OCI-LY1 (cell line): ENCODE results near the gene C16orf74.

Experiments used
- H2AFZ ChIP-seq: fragments of 200-600 bp; sonication (generic), shearing (Covaris generic); 2 replicates; pipeline ENCODE4 v1.6.0; 2014; ENCODE audit warnings: antibody characterized with exemption, mild to moderate bottlenecking, low read length
- H3F3A ChIP-seq: fragments of 200-600 bp; sonication (generic), shearing (Covaris generic); 2 replicates; pipeline ENCODE4 v1.6.0; 2014; ENCODE audit warnings: mild to moderate bottlenecking, antibody characterized with exemption, low read length, moderate library complexity; ENCODE audit not compliant: insufficient read depth
- H3K27ac ChIP-seq: fragments of 200-600 bp; sonication (generic); 2 replicates; pipeline ENCODE4 v1.5.1; 2014; ENCODE audit warnings: low read length, mixed run types, mild to moderate bottlenecking, low read depth; ENCODE audit not compliant: poor library complexity, severe bottlenecking
- H3K27me3 ChIP-seq: fragments of 200-600 bp; sonication (generic); 2 replicates; pipeline ENCODE4 v1.6.0; 2014; ENCODE audit warnings: antibody characterized with exemption, mild to moderate bottlenecking, low read length, moderate library complexity; ENCODE audit not compliant: insufficient read depth
- H3K36me3 ChIP-seq: fragments of 200-600 bp; sonication (generic); 2 replicates; pipeline ENCODE4 v1.6.1; 2014; ENCODE audit warnings: mild to moderate bottlenecking, antibody characterized with exemption, low read length, moderate library complexity, mixed read lengths; ENCODE audit not compliant: insufficient read depth
- H3K4me1 ChIP-seq: fragments of 200-600 bp; sonication (generic); 2 replicates; pipeline ENCODE4 v1.5.1; 2014; ENCODE audit warnings: mild to moderate bottlenecking, low read length, moderate library complexity; ENCODE audit not compliant: insufficient read depth, severe bottlenecking
- H3K4me2 ChIP-seq: fragments of 200-600 bp; sonication (generic), shearing (Covaris generic); 2 replicates; pipeline ENCODE4 v1.6.1; 2014; ENCODE audit warnings: low read length
- H3K4me3 ChIP-seq: fragments of 200-600 bp; sonication (generic); 2 replicates; pipeline ENCODE4 v1.5.1; 2014; ENCODE audit warnings: low read length, low read depth, mild to moderate bottlenecking, mixed read lengths; ENCODE audit not compliant: poor library complexity, severe bottlenecking
- H3K79me2 ChIP-seq: fragments of 200-600 bp; shearing (Covaris generic); 2 replicates; pipeline ENCODE4 v1.6.1; 2016; ENCODE audit warnings: mixed run types, low read length, mixed read lengths; ENCODE audit not compliant: insufficient read depth
- H3K9ac ChIP-seq: fragments of 200-600 bp; sonication (generic), shearing (Covaris generic); 2 replicates; pipeline ENCODE4 v1.6.1; 2014; ENCODE audit warnings: mild to moderate bottlenecking, low read length, mixed read lengths
- H3K9me2 ChIP-seq: fragments of 200-600 bp; sonication (generic), shearing (Covaris generic); 2 replicates; pipeline ENCODE4 v1.6.1; 2014; ENCODE audit warnings: low read depth, mild to moderate bottlenecking, low read length, mixed read lengths
- H3K9me3 ChIP-seq: fragments of 200-600 bp; shearing (Covaris generic); 2 replicates; pipeline ENCODE4 v1.6.1; 2014; ENCODE audit warnings: low read length, mixed read lengths
- H4K20me1 ChIP-seq: fragments of 200-600 bp; sonication (generic), shearing (Covaris generic); 2 replicates; pipeline ENCODE4 v1.6.0; 2016; ENCODE audit warnings: mild to moderate bottlenecking, low read length; ENCODE audit not compliant: insufficient read depth
- EZH2 ChIP-seq: fragments of 200-600 bp; sonication (generic), shearing (Covaris generic); IDR thresholded peaks from 2 replicates; pipeline ENCODE4 v1.8.0; 2017; ENCODE audit warnings: borderline replicate concordance, mixed run types, mild to moderate bottlenecking, antibody characterized with exemption, low read length, moderate library complexity, mixed read lengths
- TF ChIP-seq, protein P1 (sequence below): fragments of 200-600 bp; sonication (generic), shearing (Covaris generic); IDR thresholded peaks from 2 replicates; pipeline ENCODE4 v1.5.1; 2017; ENCODE audit warnings: mild to moderate bottlenecking, antibody characterized with exemption, low read length, moderate library complexity, mixed read lengths

C16orf74 gene

GRCh38 chr16:85658504-85659326 is 92.2 kb downstream of the C16orf74 start:
- TF ChIP-seq EZH2 = no peak
- TF ChIP-seq, protein P1, sequence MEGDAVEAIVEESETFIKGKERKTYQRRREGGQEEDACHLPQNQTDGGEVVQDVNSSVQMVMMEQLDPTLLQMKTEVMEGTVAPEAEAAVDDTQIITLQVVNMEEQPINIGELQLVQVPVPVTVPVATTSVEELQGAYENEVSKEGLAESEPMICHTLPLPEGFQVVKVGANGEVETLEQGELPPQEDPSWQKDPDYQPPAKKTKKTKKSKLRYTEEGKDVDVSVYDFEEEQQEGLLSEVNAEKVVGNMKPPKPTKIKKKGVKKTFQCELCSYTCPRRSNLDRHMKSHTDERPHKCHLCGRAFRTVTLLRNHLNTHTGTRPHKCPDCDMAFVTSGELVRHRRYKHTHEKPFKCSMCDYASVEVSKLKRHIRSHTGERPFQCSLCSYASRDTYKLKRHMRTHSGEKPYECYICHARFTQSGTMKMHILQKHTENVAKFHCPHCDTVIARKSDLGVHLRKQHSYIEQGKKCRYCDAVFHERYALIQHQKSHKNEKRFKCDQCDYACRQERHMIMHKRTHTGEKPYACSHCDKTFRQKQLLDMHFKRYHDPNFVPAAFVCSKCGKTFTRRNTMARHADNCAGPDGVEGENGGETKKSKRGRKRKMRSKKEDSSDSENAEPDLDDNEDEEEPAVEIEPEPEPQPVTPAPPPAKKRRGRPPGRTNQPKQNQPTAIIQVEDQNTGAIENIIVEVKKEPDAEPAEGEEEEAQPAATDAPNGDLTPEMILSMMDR = no peak
- H3K9ac ChIP-seq = no peak overlapping the region
- peaks cover 94% of the 10 kb centered on the region for H3K36me3 ChIP-seq

GRCh38 chr16:85657996-85658395 is 92.9 kb downstream of the C16orf74 start:
- H4K20me1 ChIP-seq = no peaks in the 10 kb centered on the region
- no peak overlapping the region for H2AFZ ChIP-seq
- TF ChIP-seq, protein P1 = no peak
- no peak for TF ChIP-seq EZH2
- no peaks in the 10 kb centered on the region for H3K4me1 ChIP-seq
- no peaks in the 10 kb centered on the region for H3F3A ChIP-seq
- H3K9me3 ChIP-seq = no peaks in the 10 kb centered on the region
- H3K27ac ChIP-seq = no peak overlapping the region
- H3K36me3 ChIP-seq = peaks cover 89% of the 10 kb centered on the region
- no peaks in the 10 kb centered on the region for H3K79me2 ChIP-seq
- H3K9ac ChIP-seq = no peak overlapping the region
- no peak overlapping the region for H3K4me3 ChIP-seq
- no peak overlapping the region for H3K4me2 ChIP-seq
- no peaks in the 10 kb centered on the region for H3K27me3 ChIP-seq
- H3K9me2 ChIP-seq = no peaks in the 10 kb centered on the region

More at GRCh38 chr16:85658504-85659326, 92.2 kb downstream of the C16orf74 start:
- no peak overlapping the region for H3K4me3 ChIP-seq
- H3K4me1 ChIP-seq = no peaks in the 10 kb centered on the region
- H3K4me2 ChIP-seq = no peak overlapping the region
- H4K20me1 ChIP-seq = no peaks in the 10 kb centered on the region
- no peak overlapping the region for H2AFZ ChIP-seq
- H3K79me2 ChIP-seq = no peaks in the 10 kb centered on the region
- H3K9me2 ChIP-seq = no peaks in the 10 kb centered on the region
- no peaks in the 10 kb centered on the region for H3K9me3 ChIP-seq
- H3K27ac ChIP-seq = no peak overlapping the region
- H3F3A ChIP-seq = no peaks in the 10 kb centered on the region
- H3K27me3 ChIP-seq = no peaks in the 10 kb centered on the region
